WTC11 (cell line): ENCODE results near the gene LRIG1. TPM values are rescaled to one million over a fixed set of nuclear protein-coding genes. Genes with fewer than 3 reads are reported as not detected.

Experiments
- ATAC-seq: fragments of 200-7000 bp; cut with Tn5 transposase; 2 replicates; pipeline ENCODE4 v1.10.0; 2021; ENCODE audit warnings: mild to moderate bottlenecking, moderate library complexity
- Bru-seq: library from RNA; stranded (reverse); fragments of 400-500 nt; gene quantifications from one replicate; lab custom pipeline; 2021; lab: Mats Ljungman, UMichigan
- CTCF ChIA-PET: fragments of 300-600 bp; sonication (Branson Sonifier 250); formaldehyde crosslinking; loops from one replicate; lab custom pipeline; 2021; ENCODE audit warnings: antibody characterized with exemption; lab: Charles Lee
- POLR2A ChIA-PET: fragments of 350-600 bp; sonication (Branson Sonifier 250); formaldehyde crosslinking; loops from one replicate; lab custom pipeline; 2021; ENCODE audit warnings: antibody characterized with exemption; lab: Charles Lee
- DNase-seq: peaks from one replicate; pipeline ENCODE4 v3.0.0; 2021; ENCODE audit warnings: low spot score
- H3K27ac Mint-ChIP-seq: 2 replicates; pipeline ENCODE4 v1.8.0; 2021; ENCODE audit warnings: mixed read lengths
- H3K27me3 Mint-ChIP-seq: 2 replicates; pipeline ENCODE4 v1.8.0; 2021; ENCODE audit warnings: low read depth, mild to moderate bottlenecking, moderate library complexity, mixed read lengths
- H3K36me3 Mint-ChIP-seq: 2 replicates; pipeline ENCODE4 v1.8.0; 2021; ENCODE audit warnings: mixed read lengths
- H3K4me1 Mint-ChIP-seq: 2 replicates; pipeline ENCODE4 v1.8.0; 2022; ENCODE audit warnings: mixed read lengths
- H3K4me3 Mint-ChIP-seq: 2 replicates; pipeline ENCODE4 v1.8.0; 2021; ENCODE audit warnings: mild to moderate bottlenecking, moderate library complexity, mixed read lengths
- H3K9me3 Mint-ChIP-seq: 2 replicates; pipeline ENCODE4 v1.8.0; 2021; ENCODE audit warnings: mixed read lengths
- ATF1 ChIP-seq: sonication (generic); formaldehyde crosslinking; IDR thresholded peaks from 2 replicates; pipeline ENCODE4 v1.8.1; 2023; ENCODE audit warnings: mild to moderate bottlenecking, moderate library complexity, missing genetic modification reagents
- ATF6 ChIP-seq: sonication (generic); formaldehyde crosslinking; IDR thresholded peaks from 2 replicates; pipeline ENCODE4 v1.8.1; 2023; ENCODE audit warnings: mild to moderate bottlenecking, missing genetic modification reagents
- CBFB ChIP-seq: sonication (generic); formaldehyde crosslinking; IDR thresholded peaks from 2 replicates; pipeline ENCODE4 v1.8.1; 2022; ENCODE audit warnings: mild to moderate bottlenecking, low read depth, missing genetic modification reagents
- CREB1 ChIP-seq: sonication (generic); formaldehyde crosslinking; IDR thresholded peaks from 2 replicates; pipeline ENCODE4 v1.8.0; 2023; ENCODE audit warnings: mild to moderate bottlenecking, missing genetic modification reagents
- CREM ChIP-seq: sonication (generic); formaldehyde crosslinking; IDR thresholded peaks from 2 replicates; pipeline ENCODE4 v1.8.1; 2022; ENCODE audit warnings: mild to moderate bottlenecking, missing genetic modification reagents, moderate library complexity
- EMX1 ChIP-seq: fragments of 250-450 bp; sonication (Bioruptor Pico); IDR thresholded peaks from 2 replicates; pipeline ENCODE4 v1.8.0; 2021; ENCODE audit warnings: mild to moderate bottlenecking
- ETV6 ChIP-seq: sonication (generic); formaldehyde crosslinking; IDR thresholded peaks from 2 replicates; pipeline ENCODE4 v1.8.1; 2022; ENCODE audit warnings: mild to moderate bottlenecking, missing genetic modification reagents
- FOXJ3 ChIP-seq: sonication (generic); formaldehyde crosslinking; IDR thresholded peaks from 2 replicates; pipeline ENCODE4 v1.9.0; 2021; ENCODE audit warnings: missing genetic modification reagents, mild to moderate bottlenecking, borderline replicate concordance
- FOXK1 ChIP-seq: sonication (generic); formaldehyde crosslinking; IDR thresholded peaks from 2 replicates; pipeline ENCODE4 v1.8.0; 2022; ENCODE audit warnings: mild to moderate bottlenecking, moderate library complexity, missing genetic modification reagents
- FOXP1 ChIP-seq: sonication (generic); formaldehyde crosslinking; IDR thresholded peaks from 2 replicates; pipeline ENCODE4 v1.8.0; 2022; ENCODE audit warnings: missing genetic modification reagents, mild to moderate bottlenecking, moderate library complexity, borderline replicate concordance
- HMGA2 ChIP-seq: fragments of 250-450 bp; sonication (Bioruptor Pico); IDR thresholded peaks from 2 replicates; pipeline ENCODE4 v1.4.0; 2021; ENCODE audit warnings: mild to moderate bottlenecking, moderate library complexity
- IRF2 ChIP-seq: sonication (generic); formaldehyde crosslinking; IDR thresholded peaks from 2 replicates; pipeline ENCODE4 v1.8.0; 2022; ENCODE audit warnings: low read depth, missing genetic modification reagents, borderline replicate concordance
- KAT7 ChIP-seq: sonication (generic); formaldehyde crosslinking; IDR thresholded peaks from 2 replicates; pipeline ENCODE4 v1.8.1; 2023; ENCODE audit warnings: missing genetic modification reagents, mild to moderate bottlenecking, borderline replicate concordance
- NR3C1 ChIP-seq: sonication (generic); formaldehyde crosslinking; conservative IDR thresholded peaks from 2 replicates; pipeline ENCODE4 v1.8.1; 2023; ENCODE audit warnings: low read depth, mild to moderate bottlenecking, missing genetic modification reagents
- PRDM15 ChIP-seq: sonication (generic); formaldehyde crosslinking; IDR thresholded peaks from 2 replicates; pipeline ENCODE4 v1.8.0; 2022; ENCODE audit warnings: missing genetic modification reagents
- SMAD3 ChIP-seq: sonication (generic); formaldehyde crosslinking; IDR thresholded peaks from 2 replicates; pipeline ENCODE4 v1.8.0; 2022; ENCODE audit warnings: missing genetic modification reagents, mild to moderate bottlenecking, borderline replicate concordance
- STAT6 ChIP-seq: sonication (generic); formaldehyde crosslinking; conservative IDR thresholded peaks from 2 replicates; pipeline ENCODE4 v1.8.1; 2023; ENCODE audit warnings: mild to moderate bottlenecking, low read depth, missing genetic modification reagents, moderate library complexity
- TEAD4 ChIP-seq: sonication (generic); formaldehyde crosslinking; IDR thresholded peaks from 2 replicates; pipeline ENCODE4 v1.8.0; 2022; ENCODE audit warnings: mild to moderate bottlenecking, missing genetic modification reagents
- ZBTB21 ChIP-seq: sonication (generic); formaldehyde crosslinking; IDR thresholded peaks from 2 replicates; pipeline ENCODE4 v1.8.1; 2023; ENCODE audit warnings: mild to moderate bottlenecking, missing genetic modification reagents, borderline replicate concordance
- ZNF281 ChIP-seq: sonication (generic); formaldehyde crosslinking; IDR thresholded peaks from 2 replicates; pipeline ENCODE4 v1.8.0; 2023; ENCODE audit warnings: mild to moderate bottlenecking, missing genetic modification reagents
- ZNF425 ChIP-seq: fragments of 250-450 bp; sonication (Bioruptor Pico); conservative IDR thresholded peaks from 2 replicates; pipeline ENCODE4 v1.9.0; 2021; ENCODE audit warnings: mild to moderate bottlenecking
- ZNF671 ChIP-seq: fragments of 250-450 bp; sonication (Bioruptor Pico); IDR thresholded peaks from 2 replicates; pipeline ENCODE4 v1.8.0; 2021; ENCODE audit warnings: mild to moderate bottlenecking
- long read RNA-seq, 3 experiments: library from RNA in 1 of 3; library from capped mRNA in 1 of 3; library from polyadenylated mRNA in 1 of 3; unstranded in 2 of 3; stranded (forward) in 1 of 3; transcript quantifications; one replicate each; pipeline ENCODE4 v2.0.0, GENCODE V29; 2021
- total RNA-seq: library from RNA; stranded (reverse); gene quantifications from 3 replicates; pipeline ENCODE4 v1.2.3, GENCODE V29; 2021

LRIG1 gene
- 105 to 109 TPM (median 108 TPM) in 3 replicates for total RNA-seq
- Bru-seq, nascent RNA: percentile 95 among the genes with signal in this experiment
- long read RNA-seq, experiment 1, full-length matches to known transcripts: 267 of 480 reads
- long read RNA-seq, experiment 1, partial matches to known transcripts: 102 of 480 reads
- long read RNA-seq, experiment 1, other reads (novel, unspliced or antisense): 111 of 480 reads
- long read RNA-seq, experiment 2, full-length matches to known transcripts: 29 of 139 reads
- long read RNA-seq, experiment 2, partial matches to known transcripts: 54 of 139 reads
- long read RNA-seq, experiment 2, other reads (novel, unspliced or antisense): 56 of 139 reads
- long read RNA-seq, experiment 3, partial matches to known transcripts: 0 of 10 reads
- long read RNA-seq, experiment 3, other reads (novel, unspliced or antisense): 10 of 10 reads

- Mint-ChIP-seq H3K4me3 (peak within 1 kb of the TSS; percentile 95), H3K27ac (peak within 1 kb of the TSS; percentile 93), H3K27me3 (no peaks in the 10 kb centered on the region), H3K36me3 (peaks cover 3% of the 10 kb centered on the region), H3K9me3 (no peaks in the 10 kb centered on the region), H3K4me1 (peaks cover 71% of the 10 kb centered on the region)
- POLR2A ChIA-PET: no interaction called here
- ATAC-seq (peak; percentile 96), DNase-seq (peak; percentile 100)
- CTCF ChIA-PET: no interaction called here
- TF ChIP-seq ETV6 (CRISPR knock-in tag): no peak
- no peak for TF ChIP-seq ZNF425
- no peak for TF ChIP-seq PRDM15
- TF ChIP-seq ATF6 (CRISPR knock-in tag): no peak
- peak; percentile 63; the same call in 1 of the 2 replicates for TF ChIP-seq ATF1 (CRISPR knock-in tag)
- peak; percentile 29; the same call in 1 of the 2 replicates for TF ChIP-seq FOXK1 (CRISPR knock-in tag)
- no peak for TF ChIP-seq ZBTB21 (CRISPR knock-in tag)
- 0 out of 2 replicates have a peak, but pooled peaks have one; percentile 52 for TF ChIP-seq ZNF281 (CRISPR knock-in tag)
- no peak for TF ChIP-seq ZNF671
- no peak for TF ChIP-seq EMX1 (CRISPR knock-in tag)
- TF ChIP-seq TEAD4 (CRISPR knock-in tag): no peak
- TF ChIP-seq STAT6 (CRISPR knock-in tag): no peak
- TF ChIP-seq IRF2 (CRISPR knock-in tag): no peak
- peak; percentile 56 for TF ChIP-seq CREM (CRISPR knock-in tag)
- no peak for TF ChIP-seq NR3C1 (CRISPR knock-in tag)
- TF ChIP-seq SMAD3: no peak
- no peak for TF ChIP-seq CREB1 (CRISPR knock-in tag)
- TF ChIP-seq FOXP1 (CRISPR knock-in tag): no peak
- TF ChIP-seq HMGA2 (CRISPR knock-in tag): no peak
- TF ChIP-seq KAT7: no peak
- no peak for TF ChIP-seq FOXJ3 (CRISPR knock-in tag)
- TF ChIP-seq CBFB (CRISPR knock-in tag): 0 out of 2 replicates have a peak, but pooled peaks have one; percentile 17
Measured at GRCh38 chr3:66500576-66501482, at the start of gene LRIG1. Gene LRIG1 (minus strand): TSS chr3:66501022. CDS start chr3:66500407, 615 bp downstream.
